ENCODE data around the gene RAD1.
"Not testable (repeated sequence)": the region's sequence is repeated elsewhere in the genome, so short reads cannot be mapped to it uniquely, and the experiment has no call there.

Gene RAD1

GRCh38 chr5:34915139-34915855 is at the start of gene RAD1, which contains the start of gene BRIX1:
RAD1 (minus strand) TSS chr5:34915504; CDS start chr5:34914892, 612 bp downstream.
BRIX1 (plus strand) TSS chr5:34915711; CDS start chr5:34915739, 28 bp downstream.
- peak; percentile 97 for DNase-seq

GRCh38 chr5:34959323-34959722 is 44.0 kb upstream of the RAD1 start:
- DNase-seq, result no peak

- DNase-seq, result no peak
Observed at GRCh38 chr5:34957857-34958690, 42.8 kb upstream of the RAD1 start.

GRCh38 chr5:34957321-34957720 is 42.0 kb upstream of the RAD1 start:
- no peak for DNase-seq

GRCh38 chr5:34944460-34945047 is 29.2 kb upstream of the RAD1 start:
- no peak for DNase-seq

GRCh38 chr5:34944044-34944443 is 28.7 kb upstream of the RAD1 start:
- DNase-seq, result no peak

GRCh38 chr5:34941936-34942335 is 26.6 kb upstream of the RAD1 start:
- no peak for DNase-seq

GRCh38 chr5:34932947-34933346 is 17.6 kb upstream of the RAD1 start:
- no peak for DNase-seq

- no peak for DNase-seq
Observed at GRCh38 chr5:34930870-34931269, 15.6 kb upstream of the RAD1 start.

GRCh38 chr5:34930462-34930844 is 15.1 kb upstream of the RAD1 start:
- DNase-seq, result no peak

GRCh38 chr5:34929720-34930461 is 14.6 kb upstream of the RAD1 start:
- peak; percentile 65 for DNase-seq

- peak; percentile 99 for DNase-seq
Observed at GRCh38 chr5:34929134-34929719, 13.9 kb upstream of the RAD1 start, which contains the start of gene DNAJC21. DNAJC21 (plus strand) TSS chr5:34929559; CDS start chr5:34929820, 261 bp downstream.

- DNase-seq, result no peak
Observed at GRCh38 chr5:34928267-34928666, 13.0 kb upstream of the RAD1 start.

- no peak for DNase-seq
Observed at GRCh38 chr5:34927785-34928184, 12.5 kb upstream of the RAD1 start.

GRCh38 chr5:34926318-34926888 is 11.1 kb upstream of the RAD1 start:
- no peak for DNase-seq

- no peak for DNase-seq
Observed at GRCh38 chr5:34924462-34924765, 9.1 kb upstream of the RAD1 start.

- no peak for DNase-seq
Observed at GRCh38 chr5:34923694-34924461, 8.6 kb upstream of the RAD1 start.

- not testable (repeated sequence) for DNase-seq
Observed at GRCh38 chr5:34923256-34923655, 8.0 kb upstream of the RAD1 start.

GRCh38 chr5:34919077-34919476 is 3.8 kb upstream of the RAD1 start:
- DNase-seq, result no peak

- no peak for DNase-seq
Observed at GRCh38 chr5:34918025-34918424, 2.7 kb upstream of the RAD1 start.

- no peak for DNase-seq
Observed at GRCh38 chr5:34916518-34916917, 1.2 kb upstream of the RAD1 start.

- DNase-seq, result peak; percentile 37
Observed at GRCh38 chr5:34915856-34916192, 520 bp upstream of the RAD1 start.

Data from SHP77 treated with DMSO at 0.1 percent for 48 hours (cell line).